HG02981 (cell line): ENCODE data around the gene LSMEM2.

ENCODE experiments used
- ATAC-seq: cut with Tn5 transposase; IDR thresholded peaks from one replicate; pipeline ENCODE4 v1.9.1; 2021; ENCODE audit warnings: mild to moderate bottlenecking, moderate library complexity; ENCODE audit not compliant: unreplicated experiment

The LSMEM2 gene

DNA sequence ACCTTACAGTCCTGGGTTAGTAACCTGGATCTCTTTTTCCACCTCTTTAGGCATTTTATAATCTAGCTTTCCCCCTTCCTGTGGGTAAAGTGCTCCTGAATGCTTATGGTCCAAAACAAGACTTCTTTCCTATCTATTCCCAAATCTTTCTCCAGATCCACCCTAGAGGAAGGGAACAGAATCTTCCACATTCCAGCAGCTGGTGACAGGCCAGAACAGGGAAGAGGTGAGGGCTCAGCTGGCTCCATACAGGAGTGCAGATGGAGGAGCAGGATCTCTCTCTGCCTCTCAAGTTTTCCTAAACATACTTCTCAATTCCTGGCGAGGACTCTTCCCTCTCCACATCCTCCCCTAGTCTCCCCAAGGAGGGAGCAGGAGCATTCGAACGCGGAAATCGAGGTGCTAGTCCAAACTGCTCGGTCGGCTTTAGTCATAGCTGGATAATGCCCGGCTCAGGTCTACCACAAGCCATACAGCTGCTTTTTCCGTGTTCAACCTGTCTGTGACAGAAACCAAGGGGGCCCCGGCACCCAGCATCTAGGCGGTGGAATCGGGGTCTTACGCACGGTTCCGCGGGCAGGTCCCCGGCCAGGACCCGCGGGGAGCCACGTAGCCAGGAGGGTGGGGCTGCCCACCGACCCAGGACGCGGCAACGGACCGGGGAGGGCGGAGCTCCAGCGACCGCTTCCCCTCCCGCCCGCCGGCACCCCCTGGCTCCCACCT, 57.7 kb downstream of the LSMEM2 start:
- ATAC-seq, result peak; percentile 26

GRCh38 chr3:50337175-50337861, 58.4 kb downstream of the LSMEM2 start:
- ATAC-seq, result peak; percentile 67
